Osteoblast (primary cell): ENCODE data around the gene SORBS2. TPM values are rescaled to one million over a fixed set of nuclear protein-coding genes. Genes with fewer than 3 reads are reported as not detected.

Experiments
- DNase-seq: peaks from one replicate; pipeline ENCODE4 v3.0.0; 2011; ENCODE audit warnings: low spot score, mixed read lengths; ENCODE audit not compliant: insufficient read length; ENCODE audit errors: missing footprints
- H2AFZ ChIP-seq: 2 replicates; pipeline ENCODE4 v1.6.0; 2011; ENCODE audit warnings: mild to moderate bottlenecking, low read length
- H3K27ac ChIP-seq: 2 replicates; pipeline ENCODE4 v1.5.1; 2011; ENCODE audit warnings: mild to moderate bottlenecking, low read depth, low read length, moderate library complexity
- H3K27me3 ChIP-seq: 2 replicates; pipeline ENCODE4 v1.6.0; 2012; ENCODE audit warnings: mild to moderate bottlenecking, control low read depth, inconsistent platforms, low read length, moderate library complexity; ENCODE audit not compliant: insufficient read depth
- H3K36me3 ChIP-seq: 2 replicates; pipeline ENCODE4 v1.5.1; 2011; ENCODE audit warnings: mild to moderate bottlenecking, low read length, control low read depth, moderate library complexity; ENCODE audit not compliant: insufficient read depth
- H3K4me1 ChIP-seq: 2 replicates; pipeline ENCODE4 v1.5.1; 2011; ENCODE audit warnings: mild to moderate bottlenecking, low read length, control low read depth, moderate library complexity; ENCODE audit not compliant: insufficient read depth
- H3K4me2 ChIP-seq: 2 replicates; pipeline ENCODE4 v1.6.0; 2011; ENCODE audit warnings: mild to moderate bottlenecking, low read length; ENCODE audit not compliant: insufficient read depth
- H3K4me3 ChIP-seq: fragments of 200-600 bp; sonication (generic); 3 replicates; pipeline ENCODE4 v1.5.1; 2012; ENCODE audit warnings: mild to moderate bottlenecking, low read length, inconsistent platforms; ENCODE audit not compliant: insufficient read depth
- H3K79me2 ChIP-seq: 2 replicates; pipeline ENCODE4 v1.6.0; 2012; ENCODE audit warnings: mild to moderate bottlenecking, low read length, control low read depth, inconsistent platforms; ENCODE audit not compliant: insufficient read depth
- H3K9me3 ChIP-seq: 2 replicates; pipeline ENCODE4 v1.5.1; 2011; ENCODE audit warnings: low read depth, low read length, control low read depth
- H4K20me1 ChIP-seq: 2 replicates; pipeline ENCODE4 v1.6.0; 2012; ENCODE audit warnings: mild to moderate bottlenecking, low read length, control low read depth; ENCODE audit not compliant: insufficient read depth
- CTCF ChIP-seq: IDR thresholded peaks from 2 replicates; pipeline ENCODE4 v1.5.1; 2011; ENCODE audit warnings: mild to moderate bottlenecking, low read depth, low read length, moderate library complexity; ENCODE audit errors: extremely low read depth
- total RNA-seq: library from RNA; depleted of rRNA; stranded (reverse); fragments of >200 nt; gene quantifications from 2 replicates; pipeline ENCODE4 v1.2.3, GENCODE V29; 2012

SORBS2 gene
- total RNA-seq, 1 donor: 85.0 TPM

GRCh38 chr4:185780472-185780871 is 31.5 kb downstream of the SORBS2 start:
- DNase-seq: no peak
- Histone ChIP-seq H4K20me1 (no peaks in the 10 kb centered on the region), H2AFZ (no peak overlapping the region), H3K4me3 (no peak overlapping the region), H3K4me1 (peaks cover 25% of the 10 kb centered on the region), H3K27me3 (no peaks in the 10 kb centered on the region), H3K27ac (no peak overlapping the region), H3K36me3 (no peaks in the 10 kb centered on the region), H3K4me2 (no peak overlapping the region), H3K79me2 (no peaks in the 10 kb centered on the region), H3K9me3 (no peaks in the 10 kb centered on the region)
- TF ChIP-seq CTCF: no peak

GRCh38 chr4:185779517-185779916 is 32.5 kb downstream of the SORBS2 start:
- no peaks in the 10 kb centered on the region for H3K27me3 ChIP-seq
- no peaks in the 10 kb centered on the region for H3K9me3 ChIP-seq
- no peak for TF ChIP-seq CTCF
- H3K27ac ChIP-seq: peak overlapping the region; percentile 38
- H2AFZ ChIP-seq: peak overlapping the region; percentile 39
- H3K4me3 ChIP-seq: no peak overlapping the region
- peak; percentile 52 for DNase-seq
- no peaks in the 10 kb centered on the region for H4K20me1 ChIP-seq
- H3K4me1 ChIP-seq: peaks cover 29% of the 10 kb centered on the region
- H3K36me3 ChIP-seq: no peaks in the 10 kb centered on the region
- H3K79me2 ChIP-seq: no peaks in the 10 kb centered on the region
- H3K4me2 ChIP-seq: no peak overlapping the region

GRCh38 chr4:185778307-185778706 is 33.7 kb downstream of the SORBS2 start:
- DNase-seq: no peak
- Histone ChIP-seq H3K4me3 (no peak overlapping the region), H3K36me3 (no peaks in the 10 kb centered on the region), H3K4me2 (no peak overlapping the region), H2AFZ (peak overlapping the region; percentile 21), H3K27me3 (no peaks in the 10 kb centered on the region), H4K20me1 (no peaks in the 10 kb centered on the region), H3K79me2 (peaks cover 4% of the 10 kb centered on the region), H3K9me3 (no peaks in the 10 kb centered on the region), H3K27ac (peak overlapping the region; percentile 38), H3K4me1 (peaks cover 33% of the 10 kb centered on the region)
- no peak for TF ChIP-seq CTCF

GRCh38 chr4:185775792-185776555 is 36.0 kb downstream of the SORBS2 start:
- DNase-seq: peak; percentile 45
- Histone ChIP-seq H3K4me3 (peak overlapping the region; percentile 69), H2AFZ (peak overlapping the region; percentile 11), H3K79me2 (peaks cover 18% of the 10 kb centered on the region), H4K20me1 (no peaks in the 10 kb centered on the region), H3K4me1 (peaks cover 52% of the 10 kb centered on the region), H3K27me3 (no peaks in the 10 kb centered on the region), H3K27ac (peak overlapping the region; percentile 86), H3K4me2 (peak overlapping the region; percentile 84), H3K9me3 (no peaks in the 10 kb centered on the region), H3K36me3 (no peaks in the 10 kb centered on the region)
- no peak for TF ChIP-seq CTCF
